HG03280 (cell line): Measurements from ENCODE around the gene EPS8.

Experiments
- ATAC-seq: cut with Tn5 transposase; IDR thresholded peaks from one replicate; pipeline ENCODE4 v1.9.1; 2021; ENCODE audit warnings: mild to moderate bottlenecking, moderate library complexity; ENCODE audit not compliant: unreplicated experiment

EPS8 gene

GRCh38 chr12:15613981-15614380 is 175.2 kb downstream of the EPS8 start:
- ATAC-seq: no peak

GRCh38 chr12:15608941-15609340 is 180.2 kb downstream of the EPS8 start:
- ATAC-seq: no peak

DNA sequence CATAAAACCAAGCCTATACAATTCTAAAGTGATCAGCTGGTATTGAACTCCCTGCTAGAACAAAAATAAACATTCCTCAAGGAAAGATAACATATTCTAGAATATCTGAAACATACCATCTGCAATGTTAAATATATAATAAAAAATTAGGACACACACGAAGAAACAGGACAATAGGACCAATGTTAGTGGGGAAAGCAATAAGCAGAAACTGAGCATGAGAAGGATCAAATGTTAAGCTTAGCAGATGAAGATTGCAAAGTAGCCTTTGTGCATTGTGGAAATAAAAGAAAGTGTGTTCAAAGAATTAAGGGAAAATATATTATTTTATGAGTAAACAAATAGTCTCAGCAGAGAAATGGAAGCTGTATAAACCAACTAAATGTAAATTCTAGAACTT is 180.8 kb downstream of the EPS8 start:
- ATAC-seq: no peak

DNA sequence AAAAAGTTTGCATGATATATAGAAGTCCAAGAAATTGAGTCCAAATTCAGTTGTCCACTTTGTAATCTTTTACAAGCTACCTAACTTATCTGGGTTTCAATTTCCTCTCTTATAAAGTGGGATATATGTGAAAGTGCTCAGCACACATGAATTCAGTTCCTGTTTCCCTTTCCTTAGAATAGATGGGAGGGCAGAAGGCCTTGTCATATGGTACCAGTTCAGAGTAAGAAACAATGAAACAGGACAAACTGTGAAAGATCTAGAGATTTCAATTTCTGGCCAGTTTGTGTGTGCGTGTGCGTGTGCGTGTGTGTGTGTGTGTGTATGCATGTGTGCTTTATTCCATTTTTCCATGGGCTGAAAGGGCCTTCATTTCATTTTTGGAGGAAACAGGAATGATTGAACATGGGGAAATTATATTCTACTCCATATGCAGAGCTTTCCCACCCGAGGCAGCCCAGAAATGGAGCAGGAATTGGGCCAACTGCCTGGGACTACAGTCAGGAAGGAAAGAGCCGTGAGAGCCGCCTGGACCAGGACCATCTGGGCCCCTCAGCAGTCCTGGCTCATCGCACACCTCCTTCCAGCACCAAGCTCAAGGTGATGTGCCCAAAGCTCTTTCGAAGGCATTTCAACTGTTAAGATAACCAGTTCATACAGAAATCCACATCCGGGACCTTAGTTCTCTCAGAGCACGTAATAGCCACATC is 183.2 kb downstream of the EPS8 start:
- no peak for ATAC-seq

DNA sequence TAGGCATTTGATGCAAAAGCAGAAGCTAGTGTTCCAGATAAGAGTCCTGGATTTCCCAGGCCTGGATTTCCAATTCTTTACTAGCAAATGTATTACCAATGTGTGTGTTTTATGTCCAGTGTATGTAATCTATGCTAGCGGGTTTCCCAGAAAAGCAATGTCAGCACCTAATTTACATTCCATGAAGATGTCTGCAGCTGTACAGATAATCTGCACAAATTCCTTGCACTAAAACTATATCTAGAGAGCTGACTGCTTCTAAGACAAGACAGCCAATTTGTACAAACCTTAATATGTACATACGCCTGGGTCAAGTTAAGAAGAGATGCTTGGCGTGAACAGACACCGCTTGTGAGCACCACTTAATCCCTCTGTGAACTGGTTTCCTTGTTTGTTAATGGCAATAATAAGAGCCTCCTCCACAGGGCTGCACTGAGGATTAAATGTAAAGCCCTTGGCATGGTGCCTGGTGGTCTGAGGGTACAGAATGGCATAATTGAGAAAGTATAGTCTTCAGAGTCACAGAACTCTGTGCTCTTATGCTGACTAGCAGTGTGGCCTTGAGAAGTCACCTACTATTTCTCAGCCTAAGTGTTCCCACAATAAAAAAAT is 185.6 kb downstream of the EPS8 start:
- ATAC-seq: no peak

DNA sequence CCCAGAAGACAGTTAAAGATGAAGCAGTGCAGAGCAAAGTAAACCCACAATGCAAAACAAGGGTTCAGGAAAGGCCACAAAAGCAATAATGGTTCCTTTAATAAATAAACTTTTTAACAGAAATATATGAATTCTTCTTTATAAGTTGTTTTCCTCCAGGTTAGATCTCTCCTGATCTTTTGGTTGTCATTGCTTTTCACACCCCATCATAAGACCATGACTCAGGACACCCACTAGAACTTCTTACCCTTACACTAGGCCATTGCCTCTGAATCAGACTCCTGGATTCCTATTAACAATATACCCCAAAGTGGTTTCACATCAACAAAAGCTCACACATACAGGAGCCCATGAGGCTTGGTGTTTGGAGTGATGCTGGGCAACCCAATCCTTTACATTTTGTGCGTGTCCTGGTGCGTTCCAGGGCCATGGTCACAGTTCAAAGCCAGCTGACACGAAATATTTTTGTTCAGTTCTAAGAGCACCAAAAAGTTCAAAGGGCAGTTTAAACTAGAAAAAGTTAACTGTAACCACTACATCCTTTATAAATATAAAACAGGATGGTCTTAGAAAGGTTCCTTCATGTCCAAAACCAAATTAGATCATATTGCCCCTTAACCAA is 187.0 kb downstream of the EPS8 start:
- ATAC-seq: no peak

DNA sequence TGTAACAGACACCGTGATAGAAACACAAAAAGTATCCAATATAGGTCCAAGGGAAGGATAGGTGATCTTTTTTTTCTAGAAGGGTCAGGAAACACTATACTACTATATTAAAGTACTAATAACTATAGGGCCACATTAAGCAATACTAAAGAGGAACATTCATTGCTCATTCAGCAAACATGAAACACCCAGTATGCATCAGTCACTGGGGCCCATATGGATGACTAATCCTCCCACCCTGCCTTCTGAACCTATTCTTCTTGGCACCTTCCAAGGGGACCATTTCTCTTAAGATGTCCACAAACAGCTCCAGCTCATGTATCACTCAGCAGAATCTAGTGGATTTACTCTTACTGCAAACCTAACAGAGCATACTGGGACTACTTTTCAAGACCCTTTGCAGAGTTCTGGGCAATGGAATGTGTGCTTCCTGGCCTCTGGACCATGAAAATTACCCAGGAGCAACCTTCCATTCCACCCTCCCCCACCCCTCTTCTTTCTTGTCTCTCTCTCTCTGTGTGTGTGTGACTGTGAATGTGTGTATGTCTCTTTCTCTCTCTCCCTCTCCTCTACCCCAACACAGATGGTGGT is 187.9 kb downstream of the EPS8 start:
- ATAC-seq: no peak

GRCh38 chr12:15600223-15600935 is 188.8 kb downstream of the EPS8 start:
- ATAC-seq: no peak

- ATAC-seq: no peak
These were observed 189.7 kb downstream of the EPS8 start for GRCh38 chr12:15599266-15600037.

DNA sequence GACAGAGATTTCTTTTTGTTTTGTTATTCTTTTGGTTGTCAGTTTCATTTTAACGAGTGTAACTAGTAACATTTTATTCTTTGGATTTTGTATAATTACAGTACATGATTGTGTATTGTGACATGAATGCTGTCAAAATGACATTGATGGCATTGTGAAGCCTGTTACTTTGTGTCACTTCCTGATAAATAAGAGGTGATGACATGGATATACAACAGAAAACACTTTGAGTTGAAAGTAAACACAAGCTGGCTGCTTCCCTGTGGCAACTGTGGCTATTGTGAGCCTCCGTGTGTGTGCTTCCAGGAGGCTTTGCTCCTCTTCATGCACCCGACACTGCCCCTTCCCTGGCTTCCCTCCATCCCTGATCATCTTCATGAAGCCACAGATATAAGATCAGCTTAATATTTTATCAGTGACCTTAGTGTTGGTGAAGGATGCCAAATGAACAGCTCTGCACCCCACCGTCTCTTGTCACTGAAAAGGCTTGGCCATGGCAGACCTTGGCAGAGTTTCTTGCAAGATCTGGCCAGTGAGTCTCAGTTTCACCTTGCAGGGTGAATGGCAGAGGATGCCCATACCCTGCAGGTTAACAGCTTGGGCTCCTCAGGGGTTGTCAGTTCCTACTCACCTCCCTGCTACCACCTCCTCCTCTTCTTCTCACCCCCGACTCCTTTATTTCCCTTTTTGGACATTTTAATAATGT is 191.9 kb downstream of the EPS8 start:
- ATAC-seq: no peak

- no peak for ATAC-seq
These were observed 193.0 kb downstream of the EPS8 start for GRCh38 chr12:15596174-15596573.

GRCh38 chr12:15592934-15593333 is 196.3 kb downstream of the EPS8 start:
- ATAC-seq: no peak

- ATAC-seq: no peak
These were observed 197.4 kb downstream of the EPS8 start for GRCh38 chr12:15591811-15592210.

DNA sequence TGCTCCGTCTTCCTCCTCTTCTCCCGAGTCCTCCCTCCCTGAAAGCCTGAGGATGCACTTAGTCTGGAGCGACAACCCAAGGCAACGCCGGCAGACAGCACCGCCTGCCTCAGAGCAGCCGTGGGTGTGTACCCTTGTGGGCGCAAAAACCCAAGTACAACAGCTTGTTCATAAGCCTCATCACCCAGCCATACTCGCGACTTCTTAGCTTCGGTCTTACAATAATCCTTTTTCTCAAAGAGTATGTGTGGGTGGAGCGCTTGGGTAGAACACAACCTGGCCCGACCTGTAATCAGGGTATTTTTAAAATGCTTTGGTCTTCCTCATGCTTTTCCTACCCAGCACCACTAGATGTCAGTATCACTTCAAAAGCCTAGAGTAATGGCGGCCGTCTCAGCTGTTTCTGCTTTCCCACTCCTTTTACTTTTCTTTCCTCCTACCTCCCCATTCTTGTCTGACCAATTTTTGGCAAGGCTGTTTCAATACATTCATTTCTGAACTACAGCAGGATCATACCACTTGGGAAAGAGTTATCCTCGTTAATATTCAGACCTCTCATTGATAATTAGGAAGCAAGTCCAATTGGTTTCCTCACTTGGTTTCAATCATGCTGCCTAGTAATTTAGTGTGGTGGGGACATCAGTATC is 198.9 kb downstream of the EPS8 start:
- peak; percentile 92 for ATAC-seq

GRCh38 chr12:15589328-15590032 is 199.7 kb downstream of the EPS8 start:
- ATAC-seq: no peak

DNA sequence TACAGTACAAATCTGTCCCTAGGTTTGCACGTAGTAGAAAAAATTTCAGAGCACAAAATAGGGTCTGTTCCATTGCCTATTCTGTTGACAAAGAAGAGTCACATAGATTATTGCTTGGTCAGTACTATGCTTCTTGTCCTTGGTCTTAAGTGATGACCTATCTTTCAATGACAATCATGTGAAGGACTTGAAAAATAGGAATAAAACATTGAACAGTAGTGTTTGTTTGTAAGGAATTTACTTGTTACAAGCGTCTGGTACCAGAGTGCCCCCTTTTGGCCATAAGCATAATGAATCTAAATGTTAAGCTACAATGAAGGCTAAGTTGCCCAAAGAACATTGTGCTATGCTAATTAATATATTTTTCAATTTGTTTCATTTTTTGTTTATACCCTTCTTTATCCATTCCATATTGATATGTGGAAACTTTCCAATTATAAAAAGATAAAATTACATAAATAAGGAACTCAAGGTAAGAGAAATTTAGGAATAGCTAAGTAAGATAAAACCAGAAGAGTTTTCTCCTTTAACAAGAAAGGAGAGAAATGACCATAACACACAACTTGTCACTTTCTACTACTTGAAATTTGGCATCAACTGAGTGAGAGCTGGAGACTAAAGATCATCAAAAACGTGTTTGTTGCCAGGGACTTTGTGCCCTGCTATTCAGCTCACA is 204.7 kb downstream of the EPS8 start:
- no peak for ATAC-seq

DNA sequence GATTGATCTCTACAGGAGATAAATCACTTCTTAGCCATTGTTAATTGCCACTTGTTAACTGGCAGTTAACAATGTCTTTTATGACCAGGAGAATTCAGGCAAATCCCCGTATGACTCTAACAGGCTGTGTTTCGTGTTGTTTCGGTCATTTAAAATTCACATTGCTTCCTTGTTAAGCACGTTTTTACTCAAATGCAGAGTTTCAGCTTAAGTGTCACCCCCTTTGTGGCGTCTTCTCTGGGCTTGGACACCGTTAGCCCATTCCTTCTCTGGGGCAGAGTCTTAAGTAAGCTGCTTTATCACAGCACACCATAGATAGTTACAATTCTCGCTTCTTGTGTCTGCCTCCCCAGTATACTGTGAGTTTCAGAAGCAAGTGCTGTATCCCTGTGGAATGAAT is 205.4 kb downstream of the EPS8 start:
- ATAC-seq: no peak

GRCh38 chr12:15581006-15581405 is 208.2 kb downstream of the EPS8 start:
- ATAC-seq: no peak
